HG03378 (cell line): ENCODE measurements around the gene FRMPD1.

Experiments used
- ATAC-seq: cut with Tn5 transposase; IDR thresholded peaks from one replicate; pipeline ENCODE4 v1.9.1; 2021; ENCODE audit warnings: mild to moderate bottlenecking, moderate library complexity; ENCODE audit not compliant: unreplicated experiment

Gene FRMPD1

GRCh38 chr9:37625758-37626147, 25.0 kb upstream of the FRMPD1 start:
- no peak for ATAC-seq

GRCh38 chr9:37626708-37627292, 24.0 kb upstream of the FRMPD1 start:
- ATAC-seq = no peak

- ATAC-seq = no peak
Measured at GRCh38 chr9:37632479-37632878, 18.3 kb upstream of the FRMPD1 start.

GRCh38 chr9:37635808-37636207, 14.9 kb upstream of the FRMPD1 start:
- ATAC-seq = no peak

GRCh38 chr9:37636511-37637448, 14.0 kb upstream of the FRMPD1 start:
- ATAC-seq = no peak

- ATAC-seq = no peak
Measured at GRCh38 chr9:37639109-37639762, 11.5 kb upstream of the FRMPD1 start.

- ATAC-seq = no peak
Measured at GRCh38 chr9:37639841-37640240, 10.9 kb upstream of the FRMPD1 start.

- ATAC-seq = no peak
Measured at GRCh38 chr9:37640246-37640645, 10.5 kb upstream of the FRMPD1 start.

GRCh38 chr9:37641331-37641730, 9.4 kb upstream of the FRMPD1 start:
- ATAC-seq = no peak

- no peak for ATAC-seq
Measured at GRCh38 chr9:37643214-37643613, 7.5 kb upstream of the FRMPD1 start.

- ATAC-seq = no peak
Measured at GRCh38 chr9:37645903-37646506, 4.7 kb upstream of the FRMPD1 start.

GRCh38 chr9:37650299-37650872, 368 bp upstream of the FRMPD1 start:
- no peak for ATAC-seq

GRCh38 chr9:37652261-37652660, 1.5 kb downstream of the FRMPD1 start:
- ATAC-seq = no peak

GRCh38 chr9:37653385-37653784, 2.6 kb downstream of the FRMPD1 start:
- ATAC-seq = no peak

GRCh38 chr9:37656936-37657335, 6.2 kb downstream of the FRMPD1 start:
- ATAC-seq = no peak

GRCh38 chr9:37660691-37661090, 9.9 kb downstream of the FRMPD1 start:
- no peak for ATAC-seq

GRCh38 chr9:37663926-37664325, 13.2 kb downstream of the FRMPD1 start:
- no peak for ATAC-seq

- ATAC-seq = no peak
Measured at GRCh38 chr9:37667706-37668105, 17.0 kb downstream of the FRMPD1 start.

GRCh38 chr9:37668116-37668601, 17.4 kb downstream of the FRMPD1 start:
- no peak for ATAC-seq

GRCh38 chr9:37669232-37669631, 18.5 kb downstream of the FRMPD1 start:
- ATAC-seq = no peak

- ATAC-seq = no peak
Measured at GRCh38 chr9:37675661-37676060, 24.9 kb downstream of the FRMPD1 start.
